ENCODE data around the gene PARD3. TPM values are rescaled to one million over a fixed set of nuclear protein-coding genes. Genes with fewer than 3 reads are reported as not detected.

The PARD3 gene
- total RNA-seq, 2 donors from 2014 or later, result 41.7 to 48.8 TPM

GRCh38 chr10:34618611-34619010 is 196.5 kb downstream of the PARD3 start:
- H3K9me3 ChIP-seq, result no peaks in the 10 kb centered on the region
- no peaks in the 10 kb centered on the region for H3K4me1 ChIP-seq
- no peak overlapping the region for H3K27ac ChIP-seq
- no peak overlapping the region for H3K9ac ChIP-seq (ENCODE audit: low read depth in 2 of 2, low read length in 2 of 2)
- intact Hi-C loops (cut with DNase I), result no loop called here
- no peaks in the 10 kb centered on the region for H3K27me3 ChIP-seq
- H3K36me3 ChIP-seq, result no peaks in the 10 kb centered on the region
- no peak for DNase-seq
- TF ChIP-seq CTCF (IDR thresholded peaks at IDR 0.05), result no peak
- H3K4me3 ChIP-seq, result no peak overlapping the region

- no peak overlapping the region for H3K9ac ChIP-seq (ENCODE audit: low read depth in 2 of 2, low read length in 2 of 2)
- H3K9me3 ChIP-seq, result no peaks in the 10 kb centered on the region
- no peak overlapping the region for H3K4me3 ChIP-seq
- no peak overlapping the region for H3K27ac ChIP-seq
- H3K36me3 ChIP-seq, result no peaks in the 10 kb centered on the region
- intact Hi-C loops (cut with DNase I), result no loop called here
- DNase-seq, result no peak
- H3K27me3 ChIP-seq, result no peaks in the 10 kb centered on the region
- TF ChIP-seq CTCF (IDR thresholded peaks at IDR 0.05), result no peak
- H3K4me1 ChIP-seq, result no peaks in the 10 kb centered on the region
Measured at GRCh38 chr10:34615770-34616169, 199.3 kb downstream of the PARD3 start.

- H3K4me3 ChIP-seq, result no peak overlapping the region
- H3K36me3 ChIP-seq, result no peaks in the 10 kb centered on the region
- intact Hi-C loops (cut with DNase I), result no loop called here
- no peaks in the 10 kb centered on the region for H3K27me3 ChIP-seq
- H3K4me1 ChIP-seq, result no peaks in the 10 kb centered on the region
- H3K9me3 ChIP-seq, result no peaks in the 10 kb centered on the region
- DNase-seq, result no peak
- no peak overlapping the region for H3K27ac ChIP-seq
- H3K9ac ChIP-seq (ENCODE audit: low read depth in 2 of 2, low read length in 2 of 2), result no peak overlapping the region
- TF ChIP-seq CTCF (IDR thresholded peaks at IDR 0.05), result no peak
Measured at GRCh38 chr10:34613491-34613890, 201.6 kb downstream of the PARD3 start.

GRCh38 chr10:34612938-34613337 is 202.2 kb downstream of the PARD3 start:
- no peak for TF ChIP-seq CTCF (IDR thresholded peaks at IDR 0.05)
- intact Hi-C loops (cut with DNase I), result no loop called here
- no peak overlapping the region for H3K27ac ChIP-seq
- no peaks in the 10 kb centered on the region for H3K9me3 ChIP-seq
- no peaks in the 10 kb centered on the region for H3K36me3 ChIP-seq
- H3K27me3 ChIP-seq, result no peaks in the 10 kb centered on the region
- no peak overlapping the region for H3K9ac ChIP-seq (ENCODE audit: low read depth in 2 of 2, low read length in 2 of 2)
- DNase-seq, result no peak
- H3K4me1 ChIP-seq, result no peaks in the 10 kb centered on the region
- no peak overlapping the region for H3K4me3 ChIP-seq

GRCh38 chr10:34612446-34612845 is 202.7 kb downstream of the PARD3 start:
- no peaks in the 10 kb centered on the region for H3K27me3 ChIP-seq
- H3K36me3 ChIP-seq, result no peaks in the 10 kb centered on the region
- intact Hi-C loops (cut with DNase I), result no loop called here
- H3K4me1 ChIP-seq, result no peaks in the 10 kb centered on the region
- no peak overlapping the region for H3K4me3 ChIP-seq
- no peak overlapping the region for H3K27ac ChIP-seq
- TF ChIP-seq CTCF (IDR thresholded peaks at IDR 0.05), result no peak
- H3K9ac ChIP-seq (ENCODE audit: low read depth in 2 of 2, low read length in 2 of 2), result no peak overlapping the region
- no peak for DNase-seq
- no peaks in the 10 kb centered on the region for H3K9me3 ChIP-seq

Data from colonic mucosa (tissue), 4 donors.